SU-DHL-6 (cell line): Measurements from ENCODE around the gene KRT80.

Source experiments
- CTCF ChIP-seq: fragments of 200-600 bp; sonication (generic); IDR thresholded peaks from one replicate; pipeline ENCODE4 v1.5.1; 2017; ENCODE audit warnings: antibody characterized with exemption, mild to moderate bottlenecking, low read length, moderate library complexity; ENCODE audit not compliant: insufficient read depth, poor library complexity, severe bottlenecking
- EZH2phosphoT487 ChIP-seq: fragments of 200-600 bp; sonication (generic), shearing (Covaris generic); conservative IDR thresholded peaks from 2 replicates; pipeline ENCODE4 v1.6.1; 2018; ENCODE audit warnings: mild to moderate bottlenecking, antibody characterized with exemption, low read length, moderate library complexity, mixed read lengths

DNA sequence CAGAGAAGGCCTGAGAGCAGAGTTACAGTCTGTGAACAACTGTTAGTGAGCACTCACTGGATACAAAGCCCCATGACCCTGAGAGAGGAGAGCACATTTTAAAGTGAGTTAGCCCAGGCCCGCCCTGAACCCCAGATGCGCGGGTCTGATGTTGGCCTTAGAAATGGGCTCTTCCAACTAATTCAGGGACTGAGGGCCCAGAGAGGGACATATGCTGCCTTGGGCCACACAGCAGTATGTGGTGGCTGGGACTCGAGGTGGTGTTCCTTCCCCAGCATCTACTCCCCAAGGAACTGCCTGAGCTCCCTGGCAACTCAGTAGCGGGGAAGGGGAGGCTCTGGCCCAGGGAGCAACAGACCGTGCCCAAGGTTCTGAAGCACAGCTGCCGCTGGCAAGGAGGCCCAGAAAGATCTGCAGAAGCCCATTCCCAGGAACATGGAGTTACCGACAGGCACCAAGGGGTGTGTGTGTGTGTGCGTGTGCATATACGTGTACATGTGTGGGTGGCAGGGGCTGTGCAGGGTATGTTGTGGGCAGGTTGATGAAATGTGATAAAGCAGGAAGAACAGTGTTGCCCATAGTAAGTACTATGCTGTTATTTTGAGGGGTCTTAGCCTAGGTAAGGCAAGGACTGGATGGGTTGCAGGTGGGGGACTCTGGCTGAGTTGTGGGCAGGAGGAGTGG lies 40.5 kb downstream of the KRT80 start:
- TF ChIP-seq CTCF (no peak), EZH2phosphoT487 (no peak)
